Measurements from ENCODE around the gene RAI1.

RAI1 gene

DNA sequence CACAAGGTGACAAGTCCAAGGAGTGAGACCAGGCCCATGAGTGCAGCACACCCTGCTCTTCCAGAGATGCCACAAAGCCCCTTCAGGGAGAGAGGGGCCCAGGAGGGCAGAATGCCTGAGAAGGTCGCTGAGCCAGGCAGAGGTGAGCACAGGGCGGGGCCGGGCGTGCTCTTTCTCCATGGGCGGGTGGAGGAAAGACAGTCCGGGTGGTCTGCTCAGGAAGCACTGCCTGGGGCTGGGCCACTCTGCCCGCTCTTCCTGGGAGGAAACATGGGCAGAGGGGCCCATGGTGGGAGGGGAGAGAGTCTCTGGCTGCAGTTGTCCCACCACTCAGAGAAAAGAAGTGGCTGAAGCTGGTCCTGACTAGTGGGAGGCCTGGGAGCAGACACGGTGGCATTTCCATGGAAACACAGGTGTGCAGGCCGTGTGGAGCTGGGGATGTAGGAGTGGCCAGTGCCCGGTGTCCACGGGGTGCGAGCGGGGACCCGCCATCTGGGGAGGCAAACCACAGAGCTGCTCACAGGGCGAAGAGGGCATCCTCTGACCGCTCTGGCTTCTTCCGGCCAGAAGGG, 165.9 kb downstream of the RAI1 start:
- DNase-seq, result no peak

DNA sequence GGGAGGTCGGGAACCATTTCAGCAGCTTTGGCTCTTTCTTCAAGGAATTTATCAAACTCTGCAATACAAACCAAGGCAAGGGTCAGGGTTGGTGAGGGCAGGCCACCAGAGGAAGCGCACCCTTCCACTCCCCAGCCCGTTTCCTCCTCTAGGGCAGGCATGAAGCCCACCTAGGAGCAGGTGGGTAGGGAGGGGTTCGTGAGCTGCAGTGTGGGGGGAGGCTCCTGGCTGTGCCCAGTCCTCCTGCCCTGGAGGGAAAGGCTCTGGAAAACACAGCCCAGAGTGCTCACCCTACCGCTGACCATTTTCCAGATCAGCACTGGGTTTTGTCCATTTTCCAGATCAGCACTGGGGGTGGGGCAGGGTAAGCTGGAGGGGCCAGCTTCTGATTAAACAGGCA, 166.5 kb downstream of the RAI1 start:
- no peak for DNase-seq

- DNase-seq, result no peak
These were observed 167.2 kb downstream of the RAI1 start for GRCh38 chr17:17848311-17849082.

DNA sequence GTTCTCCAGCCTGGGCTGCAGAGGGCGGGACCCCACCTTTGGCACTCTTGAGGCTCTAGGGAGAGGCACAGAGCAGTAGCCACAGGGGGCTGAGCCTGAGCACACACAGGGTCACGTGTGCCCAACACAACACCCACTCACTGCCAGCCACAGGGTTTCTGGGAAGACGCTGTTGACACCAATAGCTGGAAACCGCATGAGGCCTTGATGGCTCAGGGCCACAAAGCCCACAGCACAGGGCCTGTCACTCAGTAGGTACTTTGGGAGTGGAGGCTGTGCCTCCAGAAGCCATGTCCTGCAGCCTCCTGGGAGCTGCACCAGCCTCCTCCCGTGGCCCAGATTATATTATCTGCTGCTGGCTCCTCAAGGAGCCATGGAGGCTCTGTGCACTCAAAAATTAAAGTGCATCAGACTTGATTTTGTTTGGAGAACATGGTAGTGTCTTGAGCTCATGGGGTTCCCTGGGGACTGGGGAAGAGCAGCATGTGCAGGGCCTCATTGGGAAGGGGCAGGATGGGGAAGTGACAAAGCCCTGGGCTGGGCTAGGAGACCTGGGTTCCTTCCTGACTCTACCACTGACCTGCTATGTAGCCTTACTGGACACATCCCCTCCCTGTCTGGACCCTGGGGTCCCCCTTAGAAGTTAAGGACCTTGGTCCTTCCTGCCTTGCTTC, 168.0 kb downstream of the RAI1 start:
- no peak for DNase-seq

GRCh38 chr17:17849845-17850373, 168.7 kb downstream of the RAI1 start:
- no peak for DNase-seq

DNA sequence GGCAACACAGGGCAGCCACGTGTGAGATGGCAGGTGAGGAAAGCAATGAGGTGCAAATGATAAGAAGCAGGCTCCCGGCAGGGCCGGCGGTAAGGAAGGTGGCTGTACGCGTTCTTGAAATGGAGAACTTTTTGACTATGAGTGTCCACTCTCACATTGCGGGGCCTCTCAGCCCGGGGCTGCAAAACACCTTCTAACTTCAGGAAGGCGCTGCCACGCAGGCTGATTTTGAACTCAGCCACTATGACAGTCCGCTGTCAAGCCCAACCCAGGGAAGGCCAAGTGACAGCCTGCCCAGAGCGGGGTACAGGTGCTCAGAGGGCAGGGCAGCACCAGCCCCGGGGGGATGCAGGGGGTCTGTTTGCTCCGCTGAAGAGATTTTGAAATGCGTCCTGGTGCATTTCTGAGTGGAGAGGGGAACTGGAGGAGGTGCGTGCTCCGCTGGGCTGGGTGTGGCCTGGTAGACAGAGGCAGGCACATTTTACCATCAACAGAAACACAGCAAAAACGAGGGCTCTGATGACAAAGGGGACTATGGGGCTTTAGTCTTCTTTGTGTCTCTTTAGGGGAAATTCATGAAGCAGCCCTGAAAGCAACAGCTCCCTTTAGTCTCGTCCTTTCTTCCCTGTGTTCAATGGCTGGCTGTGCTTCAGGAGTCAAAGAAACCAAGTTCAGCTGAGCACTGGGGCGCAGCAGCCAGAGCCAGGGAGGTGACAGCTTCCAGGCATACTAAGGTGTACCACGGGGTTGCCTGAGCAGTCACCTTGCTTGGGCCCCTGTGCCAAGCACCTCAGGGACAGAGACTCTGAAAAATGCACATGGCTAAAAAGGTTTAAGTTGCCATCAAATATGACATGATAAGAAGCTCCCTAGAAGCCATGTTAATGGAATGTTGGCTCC, 170.1 kb downstream of the RAI1 start:
- DNase-seq, result no peak

DNA sequence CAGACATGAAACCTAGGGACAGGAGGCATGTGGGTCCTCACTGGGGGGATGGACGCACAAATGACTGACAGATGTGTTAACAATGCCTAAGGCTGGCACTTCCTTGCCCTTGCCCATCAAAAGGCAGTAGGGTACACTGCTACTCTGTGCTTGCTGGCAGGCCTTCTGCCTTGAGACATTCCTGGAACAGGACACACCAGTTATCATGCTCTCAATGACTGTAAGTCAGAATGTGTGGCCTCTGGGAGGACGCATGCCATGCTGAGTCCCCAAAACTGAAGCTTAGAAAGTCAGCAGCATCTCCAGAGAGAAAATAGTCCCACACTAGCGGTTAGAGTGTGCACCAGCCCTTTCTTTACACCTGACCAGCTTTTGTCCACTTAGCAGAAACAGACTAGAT, 171.7 kb downstream of the RAI1 start:
- no peak for DNase-seq

GRCh38 chr17:17853811-17854447, 172.7 kb downstream of the RAI1 start:
- DNase-seq, result no peak

DNA sequence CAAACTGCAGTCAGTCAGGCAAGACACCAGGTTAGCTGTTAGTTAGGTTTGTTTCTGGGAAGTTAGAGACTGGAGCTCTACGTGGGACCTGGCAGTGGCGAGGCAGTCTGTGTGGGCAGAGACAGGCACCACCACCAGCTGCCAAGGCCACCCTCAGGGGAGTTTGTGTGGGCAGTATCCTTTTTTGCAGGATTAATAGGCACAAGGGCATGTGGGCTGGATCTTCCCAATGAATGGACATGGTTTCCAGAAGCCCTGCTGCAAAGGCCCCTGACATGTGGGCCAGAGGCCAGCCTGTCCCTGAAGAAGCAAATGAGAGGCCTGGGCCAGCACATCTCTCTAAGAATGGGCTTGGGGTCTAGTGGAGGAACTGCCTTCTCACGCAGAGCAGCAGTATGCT, 174.7 kb downstream of the RAI1 start:
- no peak for DNase-seq

DNA sequence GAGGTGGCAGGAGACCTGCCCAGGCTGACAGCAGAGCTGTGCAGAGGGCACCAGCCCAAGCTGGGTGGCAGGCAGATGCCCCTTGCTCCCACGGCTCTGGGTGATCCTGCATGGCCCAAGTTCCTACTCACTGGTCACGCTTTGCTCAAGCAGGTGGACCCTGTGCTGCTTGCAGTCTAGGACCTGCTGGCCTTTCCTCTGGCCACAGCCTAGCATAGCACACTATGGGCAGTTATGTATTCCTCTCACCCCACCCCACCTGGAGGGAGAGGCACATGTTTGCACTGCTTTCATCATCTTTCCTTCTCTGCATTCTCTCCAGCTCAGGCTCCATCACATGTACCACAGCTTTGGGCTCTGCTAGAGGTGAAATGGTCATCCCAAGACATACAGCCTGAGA, 175.1 kb downstream of the RAI1 start:
- no peak for DNase-seq

- no peak for DNase-seq
These were observed 176.2 kb downstream of the RAI1 start for GRCh38 chr17:17857496-17857895.

DNA sequence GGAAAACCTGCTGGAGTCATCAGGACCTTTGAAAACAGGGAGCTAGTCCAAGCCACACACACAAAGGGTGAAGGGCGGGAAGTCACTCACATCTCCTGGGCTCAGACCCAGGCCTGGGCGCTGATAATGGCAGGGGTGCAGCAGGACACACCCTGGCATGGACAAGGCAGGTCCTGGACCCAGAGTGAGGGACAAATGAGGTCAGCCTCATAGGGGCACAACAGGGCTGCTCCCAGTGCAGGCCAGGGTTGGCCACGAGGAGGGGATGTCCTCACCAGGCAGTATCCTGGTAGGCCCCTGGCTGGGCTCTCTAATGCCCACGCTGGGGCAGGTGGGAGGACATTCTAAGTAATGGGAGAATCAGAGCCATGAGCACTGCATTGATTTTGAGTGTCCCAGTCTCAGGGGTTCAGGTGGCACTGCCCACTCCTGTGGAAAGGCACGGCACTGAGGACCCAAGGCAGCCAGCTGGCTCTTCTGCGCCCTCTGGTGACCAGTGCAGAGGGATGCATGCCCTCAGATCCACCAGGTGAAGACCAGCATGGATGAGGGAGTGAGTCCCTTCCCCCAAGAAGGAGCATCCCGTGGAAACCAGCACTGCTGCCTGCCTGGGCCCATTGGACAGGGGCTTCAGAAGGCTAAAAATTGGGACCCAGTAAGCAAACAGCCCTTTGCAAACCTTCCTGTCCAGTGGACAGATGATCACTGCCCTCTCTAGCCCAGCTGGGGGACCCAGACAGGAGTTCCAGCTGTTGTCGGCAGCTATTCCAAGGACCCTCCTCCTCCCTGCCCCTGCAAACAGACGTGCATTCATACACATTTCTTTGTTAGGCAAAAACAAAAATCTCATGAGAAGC, 178.9 kb downstream of the RAI1 start:
- peak; percentile 75 for DNase-seq

- DNase-seq, result no peak
These were observed 179.5 kb downstream of the RAI1 start for GRCh38 chr17:17860766-17861107.

All from right kidney (tissue), 1 donor.